HG03060 (cell line): ENCODE data around the gene RUNX3.

ENCODE experiments used
- ATAC-seq: cut with Tn5 transposase; IDR thresholded peaks from one replicate; pipeline ENCODE4 v1.9.1; 2021; ENCODE audit warnings: low read depth, moderate number of reproducible peaks; ENCODE audit not compliant: unreplicated experiment

The RUNX3 gene

GRCh38 chr1:24849672-24850295, 80.3 kb downstream of the RUNX3 start:
- no peak for ATAC-seq
